GM21576 (cell line): ENCODE data around the gene TSHZ3.

ENCODE experiments used
- ATAC-seq: cut with Tn5 transposase; IDR thresholded peaks from one replicate; pipeline ENCODE4 v1.9.1; 2021; ENCODE audit warnings: mild to moderate bottlenecking, moderate library complexity; ENCODE audit not compliant: unreplicated experiment

The TSHZ3 gene

DNA sequence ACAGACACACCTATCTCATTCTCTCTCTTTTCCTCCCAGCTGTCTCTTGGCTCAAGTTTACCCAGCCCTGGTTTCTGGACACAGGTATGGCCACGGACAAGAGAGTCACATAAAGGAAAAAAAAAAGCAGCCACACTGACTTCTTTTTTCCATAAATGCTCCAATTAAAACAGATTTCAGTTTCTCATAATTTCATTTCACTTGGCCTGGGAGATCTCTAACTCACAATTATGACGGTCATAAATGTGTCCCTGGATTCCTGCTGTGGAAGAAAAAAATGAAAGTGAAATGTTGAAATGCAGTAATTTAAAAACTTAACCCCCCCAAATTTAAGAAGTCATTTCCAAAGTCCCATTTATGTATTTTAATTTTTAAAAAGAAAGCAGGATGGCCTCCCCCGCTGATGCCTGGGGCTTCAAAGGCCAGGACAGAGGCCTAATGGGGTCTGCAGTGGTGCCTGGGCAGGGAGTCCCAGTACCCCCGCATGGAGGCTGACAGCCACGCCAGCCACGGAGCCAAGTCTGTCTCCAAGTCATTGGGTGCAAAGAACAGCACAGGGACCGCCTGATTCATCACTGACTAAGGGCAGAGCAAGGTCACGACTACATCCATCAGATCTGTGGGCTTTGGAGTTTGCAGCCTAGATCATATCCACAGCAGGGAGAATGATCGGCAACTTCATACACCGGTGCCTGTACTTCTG is 79.7 kb downstream of the TSHZ3 start:
- no peak for ATAC-seq

DNA sequence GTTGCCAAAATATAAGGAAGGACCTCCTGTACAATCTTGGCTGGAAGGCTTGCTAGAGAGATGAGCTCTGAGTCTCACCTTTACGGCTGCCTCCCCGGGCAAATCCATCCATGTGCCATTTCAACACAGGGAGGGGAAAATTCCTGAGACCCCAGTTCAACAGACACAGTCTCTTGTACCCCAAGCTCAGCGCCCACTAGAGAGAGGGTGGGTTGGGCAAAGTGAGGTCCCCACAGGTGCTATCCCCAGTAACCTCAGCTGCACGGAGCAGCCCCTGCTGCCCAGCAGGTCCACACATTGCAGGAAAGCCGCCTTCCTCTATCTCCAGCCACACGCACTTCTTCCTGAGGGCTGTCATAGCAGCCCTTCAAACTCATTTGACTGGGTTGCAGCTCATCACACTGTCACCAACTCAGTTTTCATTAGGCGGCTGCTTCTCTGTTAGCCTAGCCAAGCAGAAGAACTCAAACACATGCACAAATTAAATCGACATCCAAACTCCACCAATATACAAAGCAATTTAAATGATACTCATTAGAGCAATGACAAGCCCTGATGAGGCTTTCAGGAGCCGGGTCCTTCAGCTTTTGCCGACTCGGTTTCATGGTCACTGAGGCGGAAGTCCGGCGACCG is 80.4 kb downstream of the TSHZ3 start:
- no peak for ATAC-seq

DNA sequence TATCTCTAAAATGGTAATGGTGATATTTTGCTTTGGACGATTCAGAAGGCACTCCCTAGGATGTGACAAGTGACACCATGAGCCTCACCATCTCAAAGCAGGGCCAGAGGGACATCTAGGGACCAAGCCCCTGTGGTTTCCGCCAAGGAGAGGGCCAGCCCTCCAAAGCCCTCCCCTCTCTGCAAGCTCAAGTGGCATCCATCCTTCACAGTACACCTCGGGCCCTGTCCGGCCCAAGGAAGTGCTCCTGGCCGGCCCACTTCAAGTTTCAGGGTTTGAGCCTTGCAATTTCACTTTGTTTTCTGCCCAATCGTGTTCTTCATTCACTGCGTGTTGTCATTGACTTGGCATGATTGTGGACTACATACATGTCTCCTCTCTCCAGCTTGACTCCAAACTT is 82.5 kb downstream of the TSHZ3 start:
- ATAC-seq = no peak

DNA sequence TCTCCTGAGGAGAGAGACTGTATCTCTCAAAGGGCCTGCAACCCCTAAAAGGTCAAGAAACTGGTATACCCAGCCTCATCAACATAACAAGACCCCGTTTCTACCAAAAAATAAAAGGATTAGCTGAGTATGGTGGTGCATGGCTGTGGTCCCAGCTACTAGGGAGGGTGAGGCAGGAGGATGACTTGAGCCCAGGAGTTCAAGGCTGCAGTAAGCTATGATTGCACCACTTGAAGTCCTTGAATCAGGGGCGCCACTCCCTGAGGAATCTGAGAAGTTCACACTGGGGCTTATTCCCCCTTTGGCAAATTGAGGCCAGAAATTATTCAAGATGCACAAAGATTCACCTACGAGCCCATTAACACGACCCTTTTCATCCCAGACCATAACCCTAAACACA is 83.0 kb downstream of the TSHZ3 start:
- no peak for ATAC-seq

DNA sequence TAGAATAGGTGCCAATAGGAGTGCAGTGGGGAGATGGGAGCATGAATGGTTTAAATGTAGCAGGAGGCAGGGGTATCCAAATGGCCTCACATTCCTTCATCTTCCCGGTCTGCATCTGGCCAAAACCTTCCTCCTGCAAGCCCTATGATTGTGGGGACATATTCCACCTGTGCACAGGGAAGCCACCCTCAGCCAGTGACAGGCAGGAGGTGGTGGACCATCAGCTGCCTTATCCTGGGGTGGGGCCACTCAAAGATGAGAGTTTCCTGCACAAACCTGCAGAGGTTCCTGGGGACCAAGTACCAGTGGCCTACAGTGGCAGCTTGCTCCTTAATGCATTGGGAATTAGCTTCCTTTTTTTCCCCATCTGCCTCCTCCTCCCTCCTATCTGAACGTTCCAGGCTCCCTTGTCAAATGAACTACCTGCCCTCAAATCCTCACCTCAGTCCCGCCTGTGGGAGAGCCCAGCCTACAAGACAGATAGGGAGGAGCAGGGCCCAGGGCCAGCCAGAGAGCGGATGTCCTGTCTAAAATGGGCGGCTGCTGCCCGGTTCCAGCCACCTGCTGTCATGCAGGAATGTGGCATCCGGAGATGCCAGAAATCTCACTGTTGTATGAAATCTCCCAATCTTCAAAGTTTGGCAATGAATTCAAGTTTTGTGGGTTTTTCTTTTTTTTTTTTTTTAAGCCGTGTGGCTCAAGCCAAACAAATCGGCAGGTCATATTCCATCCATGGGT is 85.0 kb downstream of the TSHZ3 start:
- no peak for ATAC-seq

DNA sequence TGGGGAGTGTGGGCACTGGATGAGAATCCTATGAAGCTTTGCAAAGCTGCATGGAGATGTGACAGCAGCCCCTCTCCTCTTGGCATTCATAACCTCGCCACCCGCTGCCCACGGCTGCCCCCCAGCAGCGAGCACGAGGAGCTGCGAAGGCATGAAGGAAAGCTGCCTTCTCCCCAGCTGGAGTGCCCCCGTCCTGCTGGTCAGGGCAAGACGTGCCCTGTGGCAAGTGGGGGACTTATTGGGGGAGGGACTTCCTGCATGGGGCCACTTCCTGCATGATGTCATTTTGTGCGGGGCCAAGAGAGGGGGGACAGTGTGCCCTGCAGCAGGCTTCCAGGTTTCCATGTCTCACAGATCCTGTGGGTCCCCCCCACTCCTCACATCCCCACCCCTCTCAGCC is 85.9 kb downstream of the TSHZ3 start:
- no peak for ATAC-seq

DNA sequence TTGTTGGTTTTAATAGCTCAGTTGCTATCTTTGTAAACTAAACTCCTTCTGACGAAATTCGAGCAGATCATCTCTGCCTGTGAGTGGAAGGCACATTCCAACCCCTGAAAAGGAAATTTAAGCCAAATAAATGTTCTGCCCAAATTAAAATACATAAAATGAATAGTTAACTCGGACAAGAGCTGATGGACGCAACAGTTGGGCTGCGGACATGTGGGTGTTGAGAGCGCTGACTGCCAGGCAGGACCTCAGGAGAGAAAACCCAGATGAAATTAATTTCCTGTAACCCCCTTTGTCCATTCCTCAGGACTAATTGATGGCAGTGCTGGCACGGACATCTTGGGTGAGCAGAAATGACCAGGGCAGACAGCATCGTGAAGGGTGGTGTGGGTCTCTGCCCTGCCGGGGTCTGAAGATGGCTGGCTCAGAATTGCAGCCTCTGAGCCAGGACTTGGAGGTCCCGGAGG is 86.5 kb downstream of the TSHZ3 start:
- no peak for ATAC-seq

DNA sequence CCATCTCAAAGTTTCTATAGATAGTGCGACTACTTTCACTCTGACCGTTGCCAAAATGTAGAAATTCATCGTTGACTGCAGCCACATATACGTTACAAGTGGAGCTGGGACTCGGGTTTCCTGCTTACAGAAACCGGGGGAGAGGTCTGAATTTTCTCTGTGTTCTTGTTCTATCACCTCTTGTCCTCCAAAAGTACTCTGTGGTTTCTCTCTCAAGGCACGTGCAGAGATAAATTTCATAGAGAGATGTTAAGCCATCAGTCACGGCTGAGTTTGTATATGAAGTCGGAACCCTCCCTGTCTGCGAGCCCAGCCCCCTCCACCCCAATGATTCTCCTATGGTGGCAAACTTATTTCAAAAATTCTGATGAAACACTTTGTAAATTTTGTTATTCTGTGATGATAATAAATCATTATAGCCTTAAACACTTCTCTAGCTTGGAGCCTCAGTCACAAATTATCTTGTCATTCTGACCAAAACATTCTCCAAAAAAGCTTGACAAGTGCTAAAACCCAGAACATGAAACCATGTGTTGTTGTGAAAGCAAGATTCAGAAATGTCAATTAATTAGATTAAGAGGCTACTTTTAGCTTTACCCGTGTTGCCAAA is 87.5 kb downstream of the TSHZ3 start:
- ATAC-seq = no peak

DNA sequence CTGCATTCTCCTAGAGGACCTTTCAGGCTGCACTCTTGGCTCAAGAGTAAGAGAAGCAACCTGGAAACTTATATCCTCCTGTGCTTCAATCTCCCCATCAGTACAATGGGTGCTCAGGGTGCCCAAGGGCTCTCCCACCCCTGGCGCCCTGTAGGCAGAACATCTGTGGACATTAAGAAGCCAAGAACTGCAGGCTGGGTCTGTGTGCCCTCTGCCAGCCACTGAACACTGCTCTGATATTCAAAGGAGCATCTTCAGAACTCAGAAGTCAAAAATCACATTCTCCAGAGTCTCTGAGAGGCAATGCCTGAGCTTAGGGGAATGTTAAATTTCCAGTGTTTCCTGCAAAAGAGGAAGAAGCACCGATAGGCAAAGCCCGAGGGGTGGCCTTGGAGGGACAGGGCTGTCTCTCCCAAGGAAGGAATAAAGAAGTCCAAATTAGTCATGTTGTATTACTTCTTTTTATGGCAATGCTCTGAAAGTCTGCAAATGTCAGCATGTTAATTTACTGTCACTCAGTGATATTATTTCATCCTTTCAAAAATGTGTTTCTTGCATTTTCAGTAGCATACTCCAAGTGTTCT is 88.1 kb downstream of the TSHZ3 start:
- ATAC-seq = no peak

DNA sequence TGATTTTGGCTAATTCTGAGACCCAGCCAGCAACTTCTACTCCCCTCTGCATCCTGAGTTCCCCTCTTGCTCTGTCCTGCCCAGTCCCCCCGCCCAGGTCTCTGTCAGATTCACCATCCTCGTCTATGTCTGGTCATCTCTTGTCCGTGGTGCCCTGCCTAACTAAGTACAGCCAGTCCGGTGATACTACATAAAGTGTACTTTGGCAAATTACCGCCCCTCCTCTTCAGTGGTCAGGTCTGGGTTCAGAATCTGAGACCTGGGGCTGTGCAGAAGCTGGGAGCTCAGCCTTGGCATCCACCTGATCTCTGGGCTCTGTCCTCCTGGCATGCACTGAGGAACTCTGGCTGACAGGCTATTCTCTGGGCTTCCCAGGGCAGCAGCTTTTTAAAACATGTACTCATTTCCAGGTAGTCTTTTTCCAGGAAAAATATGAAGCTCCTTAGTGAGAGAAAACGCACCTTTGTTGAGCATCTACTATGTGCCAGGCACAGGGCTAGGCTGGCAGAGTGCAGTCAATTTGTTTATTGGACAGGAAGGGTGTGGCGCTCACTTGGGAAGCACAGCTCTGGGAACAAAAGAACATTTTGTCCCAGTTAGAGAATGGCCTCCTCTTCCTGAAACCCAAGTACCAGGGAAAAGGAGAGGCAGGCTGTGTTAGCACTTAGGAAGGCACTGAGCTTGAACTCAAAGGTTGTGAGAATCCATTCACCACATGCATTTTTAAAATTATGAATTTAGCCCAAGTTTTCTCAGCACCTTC is 88.9 kb downstream of the TSHZ3 start:
- ATAC-seq = no peak

DNA sequence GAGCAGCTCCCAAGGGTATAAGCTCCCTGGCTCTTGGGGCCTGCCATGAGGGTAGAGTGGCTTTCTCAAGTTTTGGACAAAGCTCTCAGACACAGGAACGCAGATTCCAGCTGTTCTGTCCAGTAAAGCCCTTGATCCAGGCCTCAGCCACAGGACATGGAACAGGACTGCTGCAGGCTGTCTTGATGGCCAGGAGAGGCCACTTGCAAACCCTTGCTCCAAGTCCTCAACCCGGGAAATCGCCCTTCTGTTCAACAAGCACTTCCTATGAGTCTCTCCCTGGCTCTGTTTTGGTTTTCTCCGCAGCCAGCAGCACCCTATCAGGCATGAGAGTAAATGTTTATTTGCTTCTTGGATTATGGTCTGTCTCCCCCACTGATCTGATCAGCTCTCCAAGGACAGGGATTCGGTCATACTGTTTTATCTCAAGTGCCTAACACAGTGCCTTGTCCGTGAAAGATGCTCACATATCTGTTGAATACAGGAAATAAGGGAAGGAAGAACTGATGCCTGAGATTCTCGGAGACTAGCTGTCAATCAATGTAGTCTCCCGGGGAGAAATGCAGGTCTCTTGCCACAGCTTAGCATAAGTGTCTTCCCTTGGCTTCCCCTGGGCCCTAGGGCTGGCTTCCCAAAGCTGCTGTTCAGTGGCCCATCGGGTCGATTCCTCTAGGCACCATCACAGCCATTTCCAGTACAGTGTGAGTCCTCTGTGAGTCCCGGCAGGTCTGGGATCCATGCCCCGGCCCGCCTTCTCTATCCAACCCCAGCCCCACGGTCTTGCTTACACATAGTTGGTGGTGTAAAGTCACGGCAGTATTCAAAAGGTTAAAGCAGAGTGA is 90.8 kb downstream of the TSHZ3 start:
- ATAC-seq = no peak

DNA sequence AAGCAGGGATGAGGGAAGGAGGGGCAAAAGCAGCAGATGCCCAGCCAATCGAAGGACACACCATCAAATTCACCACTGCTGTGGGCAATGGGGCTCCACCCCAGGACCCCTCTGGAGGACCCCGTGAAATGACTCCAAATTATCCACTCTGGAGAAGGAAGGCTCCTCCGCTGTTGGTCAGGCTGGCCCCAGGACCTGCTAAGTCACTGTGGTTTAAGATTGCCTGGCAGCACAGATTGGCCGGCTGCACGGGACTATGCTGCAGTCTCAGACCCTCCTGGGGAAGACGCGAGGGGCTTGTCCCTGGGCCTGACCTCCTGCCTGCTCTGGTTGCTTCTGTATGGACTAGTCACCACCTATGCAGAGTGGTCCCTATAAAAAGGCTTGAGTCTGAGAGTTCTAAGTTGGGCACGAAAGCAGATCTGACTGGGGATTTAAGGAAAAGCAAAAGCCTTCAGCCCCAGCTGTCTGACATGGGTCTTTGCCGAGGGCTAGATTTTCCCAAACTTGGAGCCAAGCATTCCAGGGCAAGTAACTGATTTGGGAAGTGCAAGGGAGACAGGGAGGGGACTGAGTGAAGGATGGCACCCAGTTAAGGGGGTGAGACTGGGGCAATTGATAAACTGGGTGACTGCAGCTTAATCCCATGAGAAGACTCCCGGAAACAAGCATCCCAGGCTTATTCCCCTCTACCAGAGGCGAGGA is 91.7 kb downstream of the TSHZ3 start:
- ATAC-seq = no peak

DNA sequence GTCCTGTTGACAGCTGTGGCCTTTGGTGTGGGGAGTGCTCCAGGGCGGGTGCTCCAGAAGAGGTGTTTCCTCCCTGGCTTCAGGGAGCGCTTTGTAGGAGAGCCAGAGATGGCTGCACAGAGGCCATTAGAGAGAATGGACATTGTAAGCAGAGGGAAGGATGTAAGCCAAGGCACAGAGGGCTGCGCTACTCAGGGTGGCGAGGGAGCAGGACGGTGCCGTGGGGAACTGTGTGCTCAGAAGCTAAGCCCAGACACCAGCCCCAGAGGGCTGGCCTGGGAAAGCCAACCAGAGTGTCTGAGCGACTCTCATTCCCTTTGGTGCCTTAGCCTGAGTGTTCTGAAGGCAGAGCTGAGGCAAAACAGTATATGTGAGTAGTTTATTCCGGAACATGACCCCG is 92.2 kb downstream of the TSHZ3 start:
- ATAC-seq = no peak

DNA sequence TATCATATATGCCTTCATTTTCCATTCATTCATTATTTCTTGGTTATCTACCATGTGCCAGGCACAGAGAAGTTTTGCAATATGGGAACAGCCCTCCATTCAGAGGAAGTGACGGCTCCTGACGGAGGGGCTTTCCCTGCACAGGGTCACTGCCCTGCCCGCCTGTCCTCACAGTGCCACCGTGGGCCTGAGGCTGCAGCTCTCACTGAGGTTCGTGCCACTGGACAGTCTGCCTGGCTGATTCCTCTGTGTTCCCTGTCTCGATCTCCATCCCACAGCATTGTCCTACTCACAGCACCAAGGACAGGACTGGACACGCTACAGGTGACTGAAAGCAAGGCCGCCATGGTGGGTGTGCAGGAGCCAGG is 92.7 kb downstream of the TSHZ3 start:
- ATAC-seq = no peak

DNA sequence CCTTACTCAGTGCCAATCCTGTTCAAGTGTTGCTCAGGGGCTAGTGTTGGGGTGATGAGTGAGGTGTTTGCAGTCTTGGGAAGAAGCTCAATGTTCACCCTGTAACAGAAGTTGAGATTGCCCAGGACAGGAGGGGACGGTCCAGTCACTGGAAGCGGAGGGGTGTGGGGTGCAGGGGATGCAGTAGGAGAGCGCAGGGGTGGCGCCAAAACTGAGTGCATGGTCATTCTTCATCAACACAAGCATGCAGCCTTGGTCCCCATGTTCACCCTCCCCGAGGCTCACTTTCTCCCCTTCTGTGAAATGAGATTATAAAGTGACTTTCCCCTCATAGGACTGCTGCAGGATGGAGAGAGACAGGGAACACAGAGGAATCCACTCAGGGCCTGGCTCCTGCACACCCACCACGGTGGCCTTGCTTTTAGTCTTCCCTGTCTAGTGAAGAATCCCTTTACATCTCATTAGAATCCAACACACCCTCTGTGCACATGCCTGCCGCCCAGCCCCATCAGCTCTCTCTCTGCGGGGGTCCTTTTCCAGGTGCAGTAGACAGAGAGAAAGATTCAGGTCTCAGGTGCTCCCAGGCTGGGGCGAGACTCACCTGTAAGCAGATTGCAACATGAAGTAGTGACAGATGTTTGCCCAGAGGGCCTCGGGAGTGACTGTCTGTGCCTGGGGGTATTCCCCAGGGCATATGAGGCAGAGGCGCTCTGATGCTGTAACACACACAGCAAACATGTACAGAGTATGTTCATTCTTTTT is 93.2 kb downstream of the TSHZ3 start:
- no peak for ATAC-seq

DNA sequence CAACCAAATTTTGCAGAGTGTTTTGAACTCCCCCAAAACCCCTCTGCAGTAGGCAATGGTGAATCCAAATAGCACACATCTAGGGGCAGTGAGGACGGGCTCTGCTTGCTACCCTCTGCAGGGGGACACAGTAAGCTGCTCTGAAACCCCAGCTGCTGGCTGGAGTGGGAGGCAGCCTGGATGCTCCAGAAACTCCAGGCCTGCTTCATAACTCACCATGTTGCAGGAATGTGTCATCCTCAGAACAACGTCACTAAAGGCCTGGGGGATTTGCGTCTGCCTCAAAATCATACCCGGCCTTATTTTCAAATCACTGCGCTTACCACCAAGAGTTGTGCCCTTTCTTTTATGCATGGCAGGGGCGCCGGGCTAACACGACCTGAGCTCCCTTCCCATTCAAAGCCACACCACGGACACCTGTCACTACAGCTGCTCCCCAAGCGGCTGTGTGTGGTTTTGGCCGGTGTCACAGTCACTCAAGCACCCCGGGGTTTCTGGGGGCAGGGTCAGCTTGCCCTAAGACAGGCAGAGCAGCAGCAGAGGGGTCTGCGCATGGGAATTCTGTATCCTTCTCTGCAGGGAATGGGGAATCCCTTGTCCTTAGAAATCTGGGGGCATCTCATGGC is 93.9 kb downstream of the TSHZ3 start:
- ATAC-seq = no peak

DNA sequence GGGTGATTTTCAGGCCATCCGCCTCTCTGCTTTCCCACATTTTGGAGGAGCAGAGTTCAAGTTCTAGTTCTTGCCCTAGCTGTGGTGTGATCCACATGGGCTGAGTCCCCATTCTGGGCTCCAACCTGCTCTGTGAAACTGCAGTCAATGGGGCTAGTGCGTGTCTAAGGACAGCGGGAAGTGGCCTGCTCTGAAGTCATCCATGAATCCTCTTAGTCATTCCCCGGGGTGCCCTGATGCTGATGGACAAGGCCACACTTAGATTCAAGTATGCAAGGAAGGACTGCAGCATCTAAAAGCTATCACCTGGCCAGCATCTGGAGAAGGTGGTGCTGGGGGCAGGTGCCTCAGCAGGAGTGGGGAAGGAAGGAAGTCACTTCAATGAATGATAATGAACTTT is 94.6 kb downstream of the TSHZ3 start:
- ATAC-seq = no peak

DNA sequence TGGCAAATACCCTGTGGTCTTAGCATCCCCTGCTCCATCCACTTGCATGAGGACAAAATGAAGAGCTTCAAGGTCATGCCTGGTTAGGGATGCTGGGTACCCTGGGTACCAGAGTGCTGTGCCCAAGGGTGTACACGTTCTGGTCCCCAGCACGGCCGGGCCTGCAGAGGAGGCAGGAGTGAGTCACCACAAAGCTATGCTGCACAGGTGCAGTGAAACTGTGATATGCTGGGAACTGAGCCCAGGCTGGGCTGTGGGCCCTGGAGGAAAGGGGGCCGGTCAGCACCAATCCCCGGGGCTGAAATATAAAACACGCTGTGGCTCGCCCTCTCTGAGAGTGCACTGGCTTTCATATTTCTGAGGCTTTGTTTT is 95.1 kb downstream of the TSHZ3 start:
- ATAC-seq = no peak
